Astrocyte (in vitro differentiated cells and primary cell): ENCODE results near the gene STAG2. TPM values are rescaled to one million over a fixed set of nuclear protein-coding genes. Genes with fewer than 3 reads are reported as not detected.

Experiments
- DNase-seq: peaks from one replicate; pipeline ENCODE4 v3.0.0-alpha.2; 2010; ENCODE audit warnings: low read depth
- FAIRE-seq: peaks from 2 replicates; lab custom pipeline; 2011; peaks lifted over from hg19 to GRCh38; lab: Jason Lieb, UNC
- H2AFZ ChIP-seq: 2 replicates; pipeline ENCODE4 v1.6.0; 2012; ENCODE audit warnings: low read depth, low read length, inconsistent platforms
- H3K27ac ChIP-seq: 2 replicates; pipeline ENCODE4 v1.5.1; 2011; ENCODE audit warnings: low read depth, low read length, inconsistent platforms
- H3K27me3 ChIP-seq: 2 replicates; pipeline ENCODE4 v1.6.0; 2011; ENCODE audit warnings: low read length, inconsistent platforms; ENCODE audit not compliant: insufficient read depth
- H3K36me3 ChIP-seq: 2 replicates; pipeline ENCODE4 v1.5.1; 2011; ENCODE audit warnings: low read length, inconsistent platforms; ENCODE audit not compliant: insufficient read depth
- H3K4me1 ChIP-seq: 2 replicates; pipeline ENCODE4 v1.5.1; 2011; ENCODE audit warnings: low read length, inconsistent platforms; ENCODE audit not compliant: insufficient read depth
- H3K4me2 ChIP-seq: 2 replicates; pipeline ENCODE4 v1.6.0; 2012; ENCODE audit warnings: low read length, inconsistent platforms
- H3K4me3 ChIP-seq: 2 replicates; pipeline ENCODE4 v1.5.1; 2011; ENCODE audit warnings: low read depth, mild to moderate bottlenecking, low read length, inconsistent platforms; ENCODE audit not compliant: insufficient read depth
- H3K79me2 ChIP-seq: 2 replicates; pipeline ENCODE4 v1.6.0; 2012; ENCODE audit warnings: mild to moderate bottlenecking, low read length, inconsistent platforms; ENCODE audit not compliant: insufficient read depth
- H3K9ac ChIP-seq: 2 replicates; pipeline ENCODE4 v1.6.0; 2012; ENCODE audit warnings: mild to moderate bottlenecking, low read length, inconsistent platforms
- H3K9me3 ChIP-seq: 2 replicates; pipeline ENCODE4 v1.5.1; 2012; ENCODE audit warnings: low read depth, mild to moderate bottlenecking, low read length, inconsistent platforms; ENCODE audit not compliant: insufficient read depth
- H4K20me1 ChIP-seq: 2 replicates; pipeline ENCODE4 v1.6.0; 2012; ENCODE audit warnings: low read length, inconsistent platforms; ENCODE audit not compliant: insufficient read depth
- H3K27ac Mint-ChIP-seq: one replicate; pipeline ENCODE4 v1.8.0; 2021; ENCODE audit warnings: mild to moderate bottlenecking, mixed read lengths; ENCODE audit not compliant: unreplicated experiment
- H3K27me3 Mint-ChIP-seq: one replicate; pipeline ENCODE4 v1.8.0; 2021; ENCODE audit warnings: low read depth, mixed read lengths; ENCODE audit not compliant: unreplicated experiment
- H3K36me3 Mint-ChIP-seq: one replicate; pipeline ENCODE4 v1.8.0; 2021; ENCODE audit warnings: low read depth, mixed read lengths; ENCODE audit not compliant: unreplicated experiment
- H3K4me1 Mint-ChIP-seq: one replicate; pipeline ENCODE4 v1.8.0; 2021; ENCODE audit warnings: low read depth, mixed read lengths; ENCODE audit not compliant: unreplicated experiment
- H3K4me3 Mint-ChIP-seq: one replicate; pipeline ENCODE4 v1.8.0; 2021; ENCODE audit warnings: mild to moderate bottlenecking, moderate library complexity, mixed read lengths; ENCODE audit not compliant: unreplicated experiment
- H3K9me3 Mint-ChIP-seq: one replicate; pipeline ENCODE4 v1.8.0; 2021; ENCODE audit warnings: mild to moderate bottlenecking, mixed read lengths; ENCODE audit not compliant: unreplicated experiment
- CTCF ChIP-seq: IDR thresholded peaks from 2 replicates; pipeline ENCODE4 v1.5.1; 2011; ENCODE audit warnings: low read depth, mild to moderate bottlenecking, inconsistent platforms, low read length, moderate library complexity; ENCODE audit not compliant: insufficient read depth
- EZH2 ChIP-seq: IDR thresholded peaks from 2 replicates; pipeline ENCODE4 v1.6.1; 2012; ENCODE audit warnings: mild to moderate bottlenecking, low read length, inconsistent platforms; ENCODE audit not compliant: insufficient read depth
- total RNA-seq: library from RNA; stranded (reverse); gene quantifications from 2 replicates; pipeline ENCODE4 v1.2.1, GENCODE V29; 2021

Gene STAG2
- total RNA-seq, 1 donor from 2014 or later = 51.2 TPM

GRCh38 chrX:124010566-124010965, 49.1 kb downstream of the STAG2 start:
- Mint-ChIP-seq H3K27ac (no peak overlapping the region), H3K27me3 (no peaks in the 10 kb centered on the region), H3K36me3 (no peaks in the 10 kb centered on the region), H3K9me3 (no peaks in the 10 kb centered on the region), H3K4me1 (peaks cover 8% of the 10 kb centered on the region), H3K4me3 (no peak overlapping the region)
- Histone ChIP-seq H2AFZ (no peak overlapping the region), H3K27ac (no peak overlapping the region), H3K79me2 (peaks cover 90% of the 10 kb centered on the region), H3K36me3 (no peaks in the 10 kb centered on the region), H3K4me3 (no peak overlapping the region), H3K4me2 (no peak overlapping the region), H3K9ac (no peak overlapping the region), H3K9me3 (no peaks in the 10 kb centered on the region), H4K20me1 (peaks cover 50% of the 10 kb centered on the region), H3K27me3 (no peaks in the 10 kb centered on the region), H3K4me1 (no peaks in the 10 kb centered on the region)
- DNase-seq = no peak
- no peak for FAIRE-seq
- TF ChIP-seq CTCF = no peak
- no peak for TF ChIP-seq EZH2

GRCh38 chrX:124015721-124016120, 54.2 kb downstream of the STAG2 start:
- TF ChIP-seq CTCF (no peak), EZH2 (no peak)
- H3K27me3 ChIP-seq = no peaks in the 10 kb centered on the region
- no peak overlapping the region for H3K9ac ChIP-seq
- FAIRE-seq (no peak), DNase-seq (no peak)
- H3K79me2 ChIP-seq = peaks cover 91% of the 10 kb centered on the region
- no peaks in the 10 kb centered on the region for H3K36me3 ChIP-seq
- no peak overlapping the region for H3K27ac ChIP-seq
- Mint-ChIP-seq H3K36me3 (no peaks in the 10 kb centered on the region), H3K27ac (no peak overlapping the region), H3K4me3 (no peak overlapping the region), H3K9me3 (no peaks in the 10 kb centered on the region), H3K4me1 (peaks cover 6% of the 10 kb centered on the region), H3K27me3 (no peaks in the 10 kb centered on the region)
- H3K4me1 ChIP-seq = no peaks in the 10 kb centered on the region
- peaks cover 44% of the 10 kb centered on the region for H4K20me1 ChIP-seq
- no peak overlapping the region for H2AFZ ChIP-seq
- no peak overlapping the region for H3K4me3 ChIP-seq
- no peak overlapping the region for H3K4me2 ChIP-seq
- H3K9me3 ChIP-seq = no peaks in the 10 kb centered on the region

GRCh38 chrX:124016825-124017224, 55.3 kb downstream of the STAG2 start:
- Histone ChIP-seq H3K4me3 (no peak overlapping the region), H3K9ac (no peak overlapping the region), H3K79me2 (peaks cover 91% of the 10 kb centered on the region), H3K4me2 (no peak overlapping the region), H4K20me1 (peaks cover 40% of the 10 kb centered on the region), H3K27ac (no peak overlapping the region), H2AFZ (no peak overlapping the region), H3K36me3 (no peaks in the 10 kb centered on the region), H3K27me3 (no peaks in the 10 kb centered on the region), H3K4me1 (no peaks in the 10 kb centered on the region), H3K9me3 (no peaks in the 10 kb centered on the region)
- Mint-ChIP-seq H3K27me3 (no peaks in the 10 kb centered on the region), H3K4me1 (peaks cover 6% of the 10 kb centered on the region), H3K27ac (no peak overlapping the region), H3K36me3 (no peaks in the 10 kb centered on the region), H3K4me3 (no peak overlapping the region), H3K9me3 (no peaks in the 10 kb centered on the region)
- FAIRE-seq (no peak), DNase-seq (no peak)
- no peak for TF ChIP-seq CTCF
- no peak for TF ChIP-seq EZH2
